K562 (cell line): Measurements from ENCODE around the gene SLC2A4. TPM values are rescaled to one million over a fixed set of nuclear protein-coding genes. Genes with fewer than 3 reads are reported as not detected.

Experiments
- ARID1B ChIP-seq: fragments of 450-650 bp; IDR thresholded peaks from 2 replicates; pipeline ENCODE4 v1.6.1; 2016; ENCODE audit warnings: antibody characterized with exemption, mild to moderate bottlenecking, inconsistent platforms
- ATF1 ChIP-seq, 2 experiments: fragments of 450-650 bp in 1 of 2; IDR thresholded peaks; 2 replicates each; pipeline ENCODE4 v1.6.1; 2016; ENCODE audit warnings: missing compliant biosample characterization in 1 of 2, missing genetic modification characterization in 1 of 2
- MTA2 ChIP-seq: fragments of 450-650 bp; IDR thresholded peaks from 2 replicates; pipeline ENCODE4 v1.6.1; 2016; ENCODE audit warnings: low read depth
- NUFIP1 ChIP-seq: fragments of 450-650 bp; IDR thresholded peaks from 2 replicates; pipeline ENCODE4 v1.6.1; 2018; ENCODE audit not compliant: partially characterized antibody
- RBBP5 ChIP-seq: fragments of 200-600 bp; sonication (generic); IDR thresholded peaks from 2 replicates; pipeline ENCODE4 v1.6.1; 2012; ENCODE audit warnings: borderline replicate concordance, mild to moderate bottlenecking, low read length, control low read depth, inconsistent platforms; ENCODE audit not compliant: insufficient read depth, poor library complexity, severe bottlenecking
- RBM22 ChIP-seq: fragments of 200-400 bp; formaldehyde crosslinking; IDR thresholded peaks from 2 replicates; pipeline ENCODE4 v1.6.1; 2018; ENCODE audit warnings: low read length, low read depth; ENCODE audit not compliant: poor library complexity, severe bottlenecking
- RFX1 ChIP-seq: fragments of 450-650 bp; IDR thresholded peaks from 2 replicates; pipeline ENCODE4 v1.6.1; 2016; ENCODE audit warnings: mild to moderate bottlenecking, moderate library complexity
- RFX7 ChIP-seq: fragments of 250-450 bp; sonication (Bioruptor Pico); IDR thresholded peaks from 2 replicates; pipeline ENCODE4 v1.5.1; 2021; ENCODE audit warnings: mild to moderate bottlenecking
- TAF1 ChIP-seq: IDR thresholded peaks from 2 replicates; pipeline ENCODE4 v1.6.1; 2011; ENCODE audit warnings: mild to moderate bottlenecking, low read length, moderate library complexity; ENCODE audit not compliant: insufficient read depth, control insufficient read depth, severe bottlenecking; ENCODE audit errors: extremely low read depth
- TBL1XR1 ChIP-seq, 2 experiments: IDR thresholded peaks; 2 replicates each; pipeline ENCODE4 v1.6.1; 2012; ENCODE audit warnings: improper control_type of control experiment in 2 of 2, low read length in 2 of 2, mild to moderate bottlenecking in 1 of 2
- TRIM25 ChIP-seq: fragments of 450-650 bp; IDR thresholded peaks from 2 replicates; pipeline ENCODE4 v1.7.0; 2016; ENCODE audit warnings: borderline replicate concordance
- UBTF ChIP-seq, 2 experiments: IDR thresholded peaks; 2 replicates each; pipeline ENCODE4 v1.6.1; 2012; ENCODE audit warnings: improper control_type of control experiment in 2 of 2, low read depth in 2 of 2, low read length in 2 of 2, borderline replicate concordance in 1 of 2
- ZBTB17 ChIP-seq: fragments of 450-650 bp; formaldehyde crosslinking; IDR thresholded peaks from 2 replicates; pipeline ENCODE4 v1.4.0; 2020; ENCODE audit warnings: mild to moderate bottlenecking
- ZNF668 ChIP-seq: fragments of 250-450 bp; sonication (Bioruptor Pico); IDR thresholded peaks from 2 replicates; pipeline ENCODE4 v1.8.0; 2022; ENCODE audit warnings: mild to moderate bottlenecking, inconsistent platforms
- polyA plus RNA-seq, 8 experiments: library from polyadenylated mRNA; depleted of rRNA in 4 of 8; stranded (reverse) in 5 of 8; unstranded in 3 of 8; fragments of >200 nt; fragmentation: Nextera tagmentation in 2 of 8; fragmentation: Illumina TruSeq in 1 of 8; extraction: Ambion mirVana in 2 of 8; extraction: Trizol in 1 of 8; gene quantifications; 2 replicates each; pipeline versions ENCODE4 v1.2.1 to v1.2.3, GENCODE V29; 2011 to 2014; ENCODE audit warnings: inconsistent platforms in 1 of 8, missing spikeins in 1 of 8
- total RNA-seq, 7 experiments: library from RNA; depleted of rRNA in 6 of 7; stranded (reverse); fragments of >200 nt in 6 of 7; fragmentation: Illumina TruSeq in 2 of 7; extraction: Trizol in 2 of 7; gene quantifications; 2 replicates each; pipeline versions ENCODE4 v1.2.1 to v1.2.3, GENCODE V29; 2011 to 2021; ENCODE audit warnings: low replicate concordance in 1 of 7
- TF ChIP-seq, protein P1 (sequence below), 2 experiments: IDR thresholded peaks; 2 replicates each; pipeline ENCODE4 v1.6.1; 2011; ENCODE audit warnings: borderline replicate concordance in 1 of 2, control low read depth in 1 of 2, low read depth in 1 of 2, low read length in 1 of 2, mild to moderate bottlenecking in 1 of 2, mixed read lengths in 1 of 2, moderate library complexity in 1 of 2; ENCODE audit not compliant: insufficient read depth in 1 of 2, insufficient read length in 1 of 2, poor library complexity in 1 of 2, severe bottlenecking in 1 of 2; ENCODE audit errors: extremely low read depth in 1 of 2
- TF ChIP-seq, protein P2 (sequence below): fragments of 450-650 bp; formaldehyde crosslinking; IDR thresholded peaks from 2 replicates; pipeline ENCODE4 v1.4.0; 2022; ENCODE audit warnings: missing genetic modification characterization
- TF ChIP-seq, protein P3 (sequence below): fragments of 250-450 bp; sonication (Bioruptor Pico); IDR thresholded peaks from 2 replicates; pipeline ENCODE4 v1.4.0; 2020; ENCODE audit warnings: mild to moderate bottlenecking, moderate library complexity

SLC2A4 gene
- total and polyA plus RNA-seq, 9 of the 15 experiments (the other 6 are each of a cell fraction or from before 2014, with no cell fraction given), result 0.74 to 3.5 (median 1.6) TPM

DNA sequence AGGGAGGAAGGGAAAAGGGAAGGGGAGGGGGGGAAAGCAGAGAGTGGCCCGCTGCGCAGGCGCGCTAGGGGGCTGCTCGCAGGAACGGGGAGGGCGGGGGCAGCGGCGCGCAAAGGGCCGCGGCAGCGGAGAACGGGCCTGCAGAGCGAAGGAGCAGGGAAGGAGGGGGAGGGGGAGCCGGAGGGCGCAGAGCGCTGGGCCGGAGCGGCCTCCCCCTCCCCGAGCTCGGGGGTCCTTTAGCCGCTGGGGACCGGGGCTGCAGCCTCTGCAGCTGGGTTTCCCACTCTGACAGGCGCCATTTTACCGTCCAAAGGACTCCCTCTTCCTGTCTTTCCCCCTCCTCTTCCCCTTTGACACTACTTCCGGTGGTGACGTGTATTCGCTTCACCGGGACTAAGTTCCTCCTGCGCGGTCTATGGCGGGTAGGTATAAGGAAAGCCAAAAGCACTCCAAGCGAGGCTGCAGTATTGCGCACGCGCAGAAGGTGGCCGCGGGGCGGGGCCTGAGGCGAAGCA is 29.8 kb upstream of the SLC2A4 start, which contains the start of gene CTDNEP1 (continued):
- TF ChIP-seq, protein P1, sequence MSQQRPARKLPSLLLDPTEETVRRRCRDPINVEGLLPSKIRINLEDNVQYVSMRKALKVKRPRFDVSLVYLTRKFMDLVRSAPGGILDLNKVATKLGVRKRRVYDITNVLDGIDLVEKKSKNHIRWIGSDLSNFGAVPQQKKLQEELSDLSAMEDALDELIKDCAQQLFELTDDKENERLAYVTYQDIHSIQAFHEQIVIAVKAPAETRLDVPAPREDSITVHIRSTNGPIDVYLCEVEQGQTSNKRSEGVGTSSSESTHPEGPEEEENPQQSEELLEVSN (IDR thresholded peaks at IDR 0.05; ENCODE audit: borderline replicate concordance in 1 of 2, extremely low read depth in 1 of 2, insufficient read depth in 1 of 2, insufficient read length in 1 of 2, low read depth in 1 of 2, low read length in 1 of 2, poor library complexity in 1 of 2, severe bottlenecking in 1 of 2), result no peak
- no peak for TF ChIP-seq ZBTB17 (CRISPR knock-in tag)
- TF ChIP-seq ATF1 (CRISPR knock-in tag; IDR thresholded peaks at IDR 0.05), result no peak
- no peak for TF ChIP-seq ATF1 (tag; IDR thresholded peaks at IDR 0.05)
- TF ChIP-seq UBTF (IDR thresholded peaks at IDR 0.05; ENCODE audit: borderline replicate concordance in 1 of 2, low read depth in 2 of 2, low read length in 2 of 2), result no peak
- TF ChIP-seq TBL1XR1 (IDR thresholded peaks at IDR 0.05; ENCODE audit: low read length in 2 of 2), result no peak
- TF ChIP-seq RFX7 (CRISPR knock-in tag), result no peak
- TF ChIP-seq, protein P2, sequence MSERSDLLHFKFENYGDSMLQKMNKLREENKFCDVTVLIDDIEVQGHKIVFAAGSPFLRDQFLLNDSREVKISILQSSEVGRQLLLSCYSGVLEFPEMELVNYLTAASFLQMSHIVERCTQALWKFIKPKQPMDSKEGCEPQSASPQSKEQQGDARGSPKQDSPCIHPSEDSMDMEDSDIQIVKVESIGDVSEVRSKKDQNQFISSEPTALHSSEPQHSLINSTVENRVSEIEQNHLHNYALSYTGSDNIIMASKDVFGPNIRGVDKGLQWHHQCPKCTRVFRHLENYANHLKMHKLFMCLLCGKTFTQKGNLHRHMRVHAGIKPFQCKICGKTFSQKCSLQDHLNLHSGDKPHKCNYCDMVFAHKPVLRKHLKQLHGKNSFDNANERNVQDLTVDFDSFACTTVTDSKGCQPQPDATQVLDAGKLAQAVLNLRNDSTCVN (CRISPR knock-in tag), result no peak
- no peak for TF ChIP-seq NUFIP1
- TF ChIP-seq MTA2, result no peak
- TF ChIP-seq RBBP5, result peak; percentile 84
- no peak for TF ChIP-seq TRIM25
- no peak for TF ChIP-seq RFX1
- no peak for TF ChIP-seq RBM22
- no peak for TF ChIP-seq ZNF668 (CRISPR knock-in tag)
- TF ChIP-seq, protein P3, sequence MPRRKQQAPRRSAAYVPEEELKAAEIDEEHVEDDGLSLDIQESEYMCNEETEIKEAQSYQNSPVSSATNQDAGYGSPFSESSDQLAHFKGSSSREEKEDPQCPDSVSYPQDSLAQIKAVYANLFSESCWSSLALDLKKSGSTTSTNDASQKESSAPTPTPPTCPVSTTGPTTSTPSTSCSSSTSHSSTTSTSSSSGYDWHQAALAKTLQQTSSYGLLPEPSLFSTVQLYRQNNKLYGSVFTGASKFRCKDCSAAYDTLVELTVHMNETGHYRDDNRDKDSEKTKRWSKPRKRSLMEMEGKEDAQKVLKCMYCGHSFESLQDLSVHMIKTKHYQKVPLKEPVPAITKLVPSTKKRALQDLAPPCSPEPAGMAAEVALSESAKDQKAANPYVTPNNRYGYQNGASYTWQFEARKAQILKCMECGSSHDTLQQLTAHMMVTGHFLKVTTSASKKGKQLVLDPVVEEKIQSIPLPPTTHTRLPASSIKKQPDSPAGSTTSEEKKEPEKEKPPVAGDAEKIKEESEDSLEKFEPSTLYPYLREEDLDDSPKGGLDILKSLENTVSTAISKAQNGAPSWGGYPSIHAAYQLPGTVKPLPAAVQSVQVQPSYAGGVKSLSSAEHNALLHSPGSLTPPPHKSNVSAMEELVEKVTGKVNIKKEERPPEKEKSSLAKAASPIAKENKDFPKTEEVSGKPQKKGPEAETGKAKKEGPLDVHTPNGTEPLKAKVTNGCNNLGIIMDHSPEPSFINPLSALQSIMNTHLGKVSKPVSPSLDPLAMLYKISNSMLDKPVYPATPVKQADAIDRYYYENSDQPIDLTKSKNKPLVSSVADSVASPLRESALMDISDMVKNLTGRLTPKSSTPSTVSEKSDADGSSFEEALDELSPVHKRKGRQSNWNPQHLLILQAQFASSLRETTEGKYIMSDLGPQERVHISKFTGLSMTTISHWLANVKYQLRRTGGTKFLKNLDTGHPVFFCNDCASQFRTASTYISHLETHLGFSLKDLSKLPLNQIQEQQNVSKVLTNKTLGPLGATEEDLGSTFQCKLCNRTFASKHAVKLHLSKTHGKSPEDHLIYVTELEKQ, result no peak
- no peak for TF ChIP-seq ARID1B
- peak; percentile 39 for TF ChIP-seq TAF1
